ENCODE results near the gene TM4SF4.

DNA sequence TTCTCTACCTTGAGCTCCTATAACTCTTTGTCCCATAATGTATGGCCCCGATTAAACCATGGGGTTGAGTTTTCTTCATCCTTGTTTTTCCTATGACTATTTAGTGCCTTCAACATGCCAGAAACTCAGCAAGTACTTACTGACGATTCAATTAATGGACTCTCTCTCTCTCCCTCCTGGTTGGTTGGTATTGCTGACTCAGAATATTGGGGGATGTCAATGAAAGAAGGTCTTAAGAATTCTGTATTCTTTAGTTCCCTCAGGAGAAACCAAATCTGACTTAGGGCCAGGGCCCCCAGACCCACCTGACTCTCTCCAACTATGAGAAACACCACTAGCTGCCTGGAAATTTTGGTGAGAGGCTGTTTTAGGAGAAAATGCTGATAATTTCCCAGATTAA is 40.8 kb downstream of the TM4SF4 start:
- TF ChIP-seq, protein P1, sequence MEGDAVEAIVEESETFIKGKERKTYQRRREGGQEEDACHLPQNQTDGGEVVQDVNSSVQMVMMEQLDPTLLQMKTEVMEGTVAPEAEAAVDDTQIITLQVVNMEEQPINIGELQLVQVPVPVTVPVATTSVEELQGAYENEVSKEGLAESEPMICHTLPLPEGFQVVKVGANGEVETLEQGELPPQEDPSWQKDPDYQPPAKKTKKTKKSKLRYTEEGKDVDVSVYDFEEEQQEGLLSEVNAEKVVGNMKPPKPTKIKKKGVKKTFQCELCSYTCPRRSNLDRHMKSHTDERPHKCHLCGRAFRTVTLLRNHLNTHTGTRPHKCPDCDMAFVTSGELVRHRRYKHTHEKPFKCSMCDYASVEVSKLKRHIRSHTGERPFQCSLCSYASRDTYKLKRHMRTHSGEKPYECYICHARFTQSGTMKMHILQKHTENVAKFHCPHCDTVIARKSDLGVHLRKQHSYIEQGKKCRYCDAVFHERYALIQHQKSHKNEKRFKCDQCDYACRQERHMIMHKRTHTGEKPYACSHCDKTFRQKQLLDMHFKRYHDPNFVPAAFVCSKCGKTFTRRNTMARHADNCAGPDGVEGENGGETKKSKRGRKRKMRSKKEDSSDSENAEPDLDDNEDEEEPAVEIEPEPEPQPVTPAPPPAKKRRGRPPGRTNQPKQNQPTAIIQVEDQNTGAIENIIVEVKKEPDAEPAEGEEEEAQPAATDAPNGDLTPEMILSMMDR (IDR thresholded peaks at IDR 0.05) = no peak
- TF ChIP-seq POLR2A (IDR thresholded peaks at IDR 0.05) = no peak
